Activated CD8-positive, alpha-beta memory T cell treated with anti-CD3 and anti-CD28 coated beads for 36 hours (primary cell): Measurements from ENCODE around the gene REL. TPM values are rescaled to one million over a fixed set of nuclear protein-coding genes. Genes with fewer than 3 reads are reported as not detected.
"Not testable (repeated sequence)": the region's sequence is repeated elsewhere in the genome, so short reads cannot be mapped to it uniquely, and the experiment has no call there.

Source experiments
- CTCF ChIA-PET: fragments of 350-600 bp; sonication (Branson Sonifier 250); formaldehyde crosslinking; loops from one replicate; lab custom pipeline; 2021; ENCODE audit warnings: antibody characterized with exemption; lab: Charles Lee
- POLR2A ChIA-PET: fragments of 350-600 bp; sonication (Branson Sonifier 250); formaldehyde crosslinking; loops from one replicate; lab custom pipeline; 2021; ENCODE audit warnings: antibody characterized with exemption; lab: Charles Lee
- total RNA-seq, 2 experiments: library from RNA; stranded (reverse); gene quantifications; one replicate each; pipeline ENCODE4 v1.2.3, GENCODE V29; 2021

REL gene
- total RNA-seq, 2 experiments from 2014 or later, result 55.3 TPM

DNA sequence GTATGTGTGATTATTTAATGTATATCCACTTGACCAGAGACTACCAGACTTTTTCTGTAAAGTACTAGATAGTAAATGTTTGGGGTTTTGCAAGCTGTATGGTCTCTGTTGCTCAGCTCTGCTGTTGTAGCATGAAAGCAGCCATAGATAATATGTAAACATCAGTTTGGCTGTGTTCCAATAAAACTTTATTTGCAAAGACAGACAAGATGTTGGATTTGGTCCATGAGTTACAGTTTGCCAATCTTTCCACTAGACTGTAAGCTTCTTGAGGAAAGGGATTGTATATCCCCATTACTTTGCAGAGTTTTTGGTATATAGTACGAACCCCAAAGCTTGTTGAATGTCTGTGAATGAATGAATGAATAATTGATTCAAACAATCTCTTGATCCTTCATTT is 17.2 kb downstream of the REL start:
- ChIA-PET POLR2A (interaction anchor here (1.9 kb wide), 1 partner anchor 17 kb away, joined by 7 read pairs; the partner anchor contains the start of gene REL), CTCF (no interaction called here)

DNA sequence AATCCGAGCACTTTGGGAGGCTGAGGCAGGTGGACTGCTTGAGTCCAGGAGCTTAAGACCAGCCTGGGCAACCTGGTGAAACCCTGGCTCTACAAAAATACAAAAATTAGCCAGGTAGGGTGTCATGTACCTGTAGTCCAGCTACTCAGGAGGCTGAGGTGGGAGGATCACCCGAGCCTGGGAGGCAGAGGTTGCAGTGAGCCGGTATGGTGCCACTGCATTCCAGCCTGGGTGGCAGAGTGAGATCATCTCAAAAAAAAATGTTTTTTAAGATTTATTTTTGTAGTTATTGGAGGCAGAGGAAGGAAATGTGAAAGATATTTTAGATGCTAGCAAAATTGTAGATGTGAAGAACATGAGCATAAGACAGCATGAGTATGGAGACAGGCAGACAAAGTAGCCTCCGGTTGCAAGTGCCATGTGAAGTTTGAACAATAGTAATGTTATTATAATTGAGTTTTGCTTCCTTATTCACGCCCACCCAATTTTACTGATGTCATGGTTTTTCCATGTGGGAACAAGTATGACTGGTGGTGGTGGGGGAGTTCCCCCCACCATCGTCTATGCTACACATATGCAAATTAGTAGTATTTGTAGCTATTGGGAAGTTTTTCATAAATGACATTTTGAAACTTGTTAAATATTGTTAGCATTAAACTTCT is 18.0 kb downstream of the REL start:
- CTCF ChIA-PET, result interaction anchor here (0.7 to 1.0 kb wide), 2 partner anchors 15 to 17 kb away, joined by 3 to 4 read pairs; no protein-coding TSS in a partner anchor
- POLR2A ChIA-PET, result interaction anchor here (0.7 to 1.9 kb wide), 2 partner anchors 13 to 18 kb away, joined by 3 to 7 read pairs; partner anchors contain the start of gene REL

DNA sequence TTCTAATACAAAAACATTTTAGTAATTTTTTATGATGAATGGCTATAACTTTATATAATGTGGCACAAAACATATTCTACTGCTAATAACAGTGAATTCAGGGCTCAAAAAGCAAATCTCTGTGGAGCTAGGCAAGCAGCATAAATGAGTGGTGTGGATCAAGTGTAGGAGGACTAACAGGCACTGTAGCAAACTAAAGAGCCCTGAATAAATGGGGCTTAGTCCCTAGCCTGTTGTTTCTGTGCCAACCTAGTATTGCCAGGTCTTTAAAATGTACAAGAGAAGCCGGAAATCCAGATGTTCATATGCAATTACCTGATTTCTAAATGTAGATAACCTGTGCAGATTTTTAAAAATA is 18.5 kb downstream of the REL start:
- ChIA-PET POLR2A (interaction anchor here (0.7 to 1.9 kb wide), 2 partner anchors 13 to 19 kb away, joined by 3 to 7 read pairs; partner anchors contain the start of gene REL), CTCF (interaction anchor here (0.7 to 1.0 kb wide), 2 partner anchors 16 to 17 kb away, joined by 3 to 4 read pairs; no protein-coding TSS in a partner anchor)

DNA sequence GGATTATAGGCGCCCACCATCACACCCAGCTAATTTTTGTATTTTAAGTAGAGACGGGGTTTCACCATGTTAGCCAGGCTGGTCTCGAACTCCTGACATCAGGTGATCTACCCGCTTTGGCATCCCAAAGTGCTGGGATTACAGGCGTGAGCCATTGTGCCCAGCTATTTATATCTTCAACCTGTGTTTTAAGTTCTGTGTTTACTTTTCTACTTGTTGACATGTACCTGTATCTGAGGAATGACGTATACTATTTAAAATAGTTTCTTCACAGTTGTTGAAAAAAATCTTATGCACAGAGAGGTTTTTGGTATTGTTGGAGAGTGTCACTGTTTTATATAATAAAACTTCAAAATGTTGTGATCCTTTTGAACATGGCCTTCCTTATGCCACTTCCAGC is 19.9 kb downstream of the REL start:
- CTCF ChIA-PET, POLR2A ChIA-PET: not testable (repeated sequence)

DNA sequence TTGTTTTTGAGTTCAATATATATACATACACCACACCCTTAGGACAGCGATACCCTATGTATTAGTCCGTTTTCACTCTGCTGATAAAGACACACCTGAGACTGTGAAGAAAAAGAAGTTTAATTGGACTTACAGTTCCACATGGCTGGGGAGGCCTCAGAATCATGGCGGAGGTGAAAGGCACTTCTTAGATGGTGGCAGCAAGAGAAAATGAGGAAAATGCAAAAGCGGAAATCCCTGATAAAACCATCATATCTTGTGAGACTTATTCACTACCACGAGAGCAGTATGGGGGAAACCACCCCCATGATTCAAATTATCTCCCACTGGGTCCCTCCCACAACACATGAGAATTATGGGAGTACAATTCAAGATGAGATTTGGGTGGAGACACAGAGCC is 24.5 kb downstream of the REL start:
- CTCF ChIA-PET, POLR2A ChIA-PET: not testable (repeated sequence)

DNA sequence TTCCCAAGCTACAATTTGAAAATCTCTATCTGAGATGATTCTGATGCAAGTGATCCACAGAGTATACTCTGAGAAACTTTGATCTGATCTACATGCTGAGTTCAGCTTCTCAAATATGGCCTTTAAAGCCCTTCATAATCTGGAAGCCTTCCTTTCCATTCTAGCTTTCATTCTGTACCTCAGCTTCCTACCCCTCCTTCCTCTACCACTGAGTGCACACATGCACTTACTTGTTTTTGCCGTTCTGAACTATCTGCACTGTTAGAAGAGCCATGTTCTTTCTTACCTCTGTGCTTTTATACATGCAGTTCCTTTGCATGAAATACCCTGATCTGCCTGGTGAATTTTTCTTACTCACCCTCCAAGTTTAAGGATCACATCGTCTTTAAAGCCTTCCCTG is 25.0 kb downstream of the REL start:
- ChIA-PET POLR2A (no interaction called here), CTCF (no interaction called here)

DNA sequence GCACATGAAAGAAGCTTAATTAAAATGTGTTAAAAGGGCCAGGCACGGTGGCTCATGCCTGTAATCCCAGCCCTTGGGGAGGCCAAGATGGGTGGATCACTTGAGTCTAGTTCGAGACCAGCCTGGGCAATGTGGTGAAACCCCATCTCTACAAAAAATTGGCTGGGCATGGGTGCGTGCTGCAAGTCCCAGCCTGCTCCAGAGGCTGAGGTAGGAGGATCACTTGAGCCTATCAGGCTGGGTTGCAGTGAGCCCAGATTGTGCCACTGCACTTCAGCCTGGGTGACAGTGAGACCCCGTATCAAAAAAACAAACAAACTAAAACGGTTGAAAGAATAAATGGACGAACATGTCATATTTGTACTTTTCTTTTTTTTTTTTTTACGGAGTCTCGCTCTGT is 26.0 kb downstream of the REL start:
- ChIA-PET POLR2A (no interaction called here), CTCF (no interaction called here)

DNA sequence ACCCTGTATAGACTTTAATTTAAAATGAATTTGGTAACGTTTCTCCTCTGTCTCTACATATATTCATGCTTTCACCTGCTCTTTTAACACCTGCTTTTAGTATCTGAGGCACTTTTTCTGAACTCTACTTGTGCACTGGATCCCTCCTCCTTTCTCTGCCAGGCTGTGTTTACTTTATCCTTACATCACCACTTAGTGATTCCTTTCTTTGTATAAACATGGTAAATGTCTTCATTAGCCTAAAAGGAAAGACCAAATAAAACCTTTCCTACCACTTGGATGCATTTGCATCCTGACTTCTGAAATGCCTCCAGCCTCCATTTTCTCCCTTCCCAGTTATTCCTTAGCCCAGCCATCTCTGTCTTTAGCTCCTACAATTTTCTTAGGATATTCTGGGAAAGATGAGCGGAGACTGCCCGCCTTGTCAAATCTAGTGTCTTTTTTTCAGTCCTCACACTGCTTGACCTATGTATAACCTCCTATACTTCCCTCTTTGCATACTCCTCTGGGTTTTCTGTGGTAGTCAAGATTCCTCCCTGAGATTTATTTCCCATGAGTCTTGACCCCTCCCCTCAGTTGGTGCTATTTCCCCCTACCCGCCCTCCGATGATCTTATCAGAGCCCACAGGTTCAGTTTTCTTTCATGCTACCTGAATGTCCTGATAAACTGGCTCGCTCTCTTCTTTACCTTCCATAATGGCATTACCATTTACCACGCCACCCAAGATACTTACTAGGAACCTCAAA is 44.8 kb downstream of the REL start:
- ChIA-PET CTCF (interaction anchor here (1.2 kb wide), 1 partner anchor 219 kb away, joined by 3 read pairs; no protein-coding TSS in a partner anchor), POLR2A (no interaction called here)

DNA sequence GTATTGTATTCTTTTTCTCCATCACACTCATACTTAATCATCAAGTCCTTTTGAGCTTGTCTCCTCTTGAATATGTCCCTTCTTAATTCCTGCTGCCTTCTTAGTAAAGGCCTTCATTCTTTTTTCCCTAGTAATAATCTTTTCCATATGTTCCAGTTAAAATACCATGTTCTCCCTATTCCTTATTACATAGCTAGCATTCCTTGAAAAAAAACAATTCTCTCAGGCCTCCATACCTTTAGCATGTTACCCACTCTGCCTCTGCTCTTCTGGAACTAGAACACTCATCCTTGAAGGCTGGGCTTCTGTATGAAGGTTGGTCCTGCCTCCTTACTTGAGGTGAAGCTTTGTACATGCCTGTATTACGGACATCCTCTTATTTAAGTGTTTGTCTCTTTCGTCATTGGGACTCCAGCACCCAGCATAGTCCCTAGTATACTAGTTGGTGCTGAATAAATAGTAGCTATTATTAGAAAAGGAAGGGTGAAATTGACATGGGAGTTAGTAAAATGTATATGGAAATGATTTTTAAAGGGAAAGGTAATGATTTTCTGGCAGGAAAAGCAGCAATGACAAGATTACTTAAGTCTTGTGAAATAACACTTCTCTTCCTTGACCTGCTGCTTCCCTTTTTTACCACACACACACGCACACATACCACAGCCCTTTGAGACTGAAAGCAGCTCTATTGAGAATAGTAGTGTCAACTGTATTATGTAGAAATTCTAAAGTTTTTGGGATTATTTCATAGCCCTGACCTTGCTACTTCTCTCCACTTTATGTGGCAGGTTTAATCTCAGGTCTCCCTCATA is 45.6 kb downstream of the REL start:
- ChIA-PET CTCF (interaction anchor here (1.2 kb wide), 1 partner anchor 220 kb away, joined by 3 read pairs; no protein-coding TSS in a partner anchor), POLR2A (no interaction called here)

DNA sequence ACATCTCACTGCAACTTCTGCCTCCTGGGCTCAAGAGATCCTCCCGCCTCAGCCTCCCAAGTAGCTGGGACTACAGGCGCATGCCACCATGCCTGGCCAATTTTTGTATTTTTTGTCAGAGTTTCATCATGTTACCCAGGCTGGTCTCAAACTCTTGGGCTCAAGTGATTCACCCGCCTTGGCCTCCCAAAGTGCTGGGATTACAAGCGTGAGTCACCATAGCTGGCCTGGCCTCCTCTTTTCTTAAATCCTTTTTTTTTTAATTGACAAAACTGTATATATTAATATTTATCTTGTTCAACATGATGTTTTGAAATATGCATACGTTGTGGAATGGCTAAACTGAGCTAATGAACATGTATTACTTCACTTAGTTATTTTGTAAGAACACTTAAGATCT is 50.7 kb downstream of the REL start:
- POLR2A ChIA-PET, CTCF ChIA-PET: not testable (repeated sequence)

DNA sequence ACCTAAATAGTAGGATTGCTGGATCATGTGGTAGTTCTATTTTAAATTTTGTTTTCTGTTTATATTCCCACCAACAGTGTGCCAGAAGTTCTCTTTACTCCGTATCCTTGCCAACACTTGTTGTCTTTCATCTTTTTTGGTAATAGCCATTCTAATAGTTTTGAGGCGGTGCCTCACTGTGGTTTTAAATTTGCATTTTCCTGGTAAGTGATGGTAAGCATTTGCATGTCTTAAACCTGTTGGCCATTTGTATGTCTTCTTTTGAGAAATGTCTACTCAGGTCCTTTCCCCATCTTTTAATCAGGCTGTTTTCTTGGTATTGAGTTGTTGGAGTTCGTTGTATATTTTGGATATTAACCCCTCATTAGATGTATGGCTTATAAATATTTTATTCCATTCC is 51.6 kb downstream of the REL start:
- CTCF ChIA-PET, result no interaction called here
- POLR2A ChIA-PET, result no interaction called here

DNA sequence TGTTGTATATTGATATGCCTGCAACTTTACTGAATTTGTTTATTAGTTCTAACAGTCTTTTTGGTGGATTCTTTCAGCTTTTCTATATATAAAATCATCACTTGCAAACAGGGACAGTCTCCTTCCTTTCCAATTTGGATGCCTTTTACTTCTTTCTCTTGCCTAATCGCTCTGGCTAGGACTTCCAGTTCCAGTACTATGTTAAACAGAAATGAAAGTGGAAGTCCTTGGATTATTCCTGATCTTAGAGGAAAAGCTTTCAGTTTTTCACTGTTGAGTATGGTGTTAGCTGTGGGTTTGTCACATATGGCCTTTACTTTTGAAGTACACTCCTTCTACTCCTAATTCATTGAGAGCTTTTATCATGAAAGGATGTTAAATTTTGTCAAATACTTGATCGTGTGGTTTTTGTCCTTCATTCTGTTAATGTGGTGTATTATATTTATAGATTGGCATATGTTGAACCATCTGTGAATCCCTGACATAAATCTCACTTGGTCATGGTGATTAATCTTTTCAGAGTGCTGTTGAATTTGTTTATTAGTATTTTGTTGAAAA is 52.9 kb downstream of the REL start:
- CTCF ChIA-PET, result no interaction called here
- POLR2A ChIA-PET, result no interaction called here

DNA sequence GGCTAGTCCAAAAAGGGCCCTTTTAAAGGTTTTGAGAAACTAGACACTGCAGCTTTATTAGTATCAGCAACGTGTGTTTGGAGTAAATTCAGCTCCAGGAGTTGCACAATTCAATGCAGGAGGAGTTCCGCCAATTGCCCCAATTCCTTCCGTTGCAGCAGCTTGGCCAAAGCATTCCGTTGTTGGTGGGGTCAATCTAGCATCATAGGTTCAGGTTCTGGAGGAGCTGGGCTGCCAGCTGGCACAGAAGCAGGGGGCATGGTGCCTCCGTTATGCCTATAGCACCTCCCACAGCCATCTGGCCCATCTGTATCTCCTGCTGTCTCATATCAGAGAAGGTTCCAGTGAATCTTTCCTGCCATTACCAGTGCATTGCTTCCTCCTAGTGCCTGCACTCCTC is 55.4 kb downstream of the REL start:
- ChIA-PET CTCF (interaction anchor here (0.7 kb wide), 1 partner anchor 12 kb away, joined by 3 read pairs; no protein-coding TSS in a partner anchor), POLR2A (no interaction called here)

DNA sequence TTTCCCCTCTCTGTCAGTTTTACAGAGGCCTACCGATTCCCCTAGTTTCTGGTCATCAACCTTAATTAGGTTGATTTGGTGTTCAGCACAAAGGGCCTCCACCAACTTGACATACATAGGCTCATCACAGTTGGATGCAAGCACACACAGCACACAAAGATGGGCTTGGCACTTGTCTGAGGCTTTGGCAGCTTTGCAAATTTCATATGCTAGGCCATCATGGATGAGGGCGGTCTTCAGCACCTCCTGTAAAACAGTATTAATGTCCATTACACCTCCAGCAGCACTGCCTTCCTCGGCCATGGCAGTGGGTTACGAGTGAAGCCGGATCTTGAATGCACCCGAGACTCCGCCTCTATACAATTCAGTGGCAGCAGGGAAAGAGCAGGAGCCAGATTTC is 56.9 kb downstream of the REL start:
- ChIA-PET CTCF (no interaction called here), POLR2A (no interaction called here)

DNA sequence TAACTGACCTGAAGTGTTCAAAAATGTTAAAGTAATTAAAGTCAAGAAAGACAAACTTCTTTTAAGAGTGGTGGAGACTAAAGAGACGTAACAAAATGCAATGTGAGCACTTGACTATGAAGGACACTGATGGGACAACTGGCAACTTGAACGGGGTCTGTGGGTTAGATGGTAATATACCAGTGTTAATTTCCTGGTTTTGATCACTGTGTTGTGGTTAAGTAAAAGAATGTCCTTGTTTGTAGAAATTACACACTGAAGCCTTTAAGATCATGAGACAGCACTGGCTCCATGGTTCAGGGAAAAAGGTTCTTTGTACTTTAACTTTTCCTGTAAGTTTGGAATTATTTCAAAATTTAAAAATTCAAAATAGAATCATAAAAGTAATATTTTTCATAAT is 58.2 kb downstream of the REL start:
- ChIA-PET CTCF (no interaction called here), POLR2A (no interaction called here)

DNA sequence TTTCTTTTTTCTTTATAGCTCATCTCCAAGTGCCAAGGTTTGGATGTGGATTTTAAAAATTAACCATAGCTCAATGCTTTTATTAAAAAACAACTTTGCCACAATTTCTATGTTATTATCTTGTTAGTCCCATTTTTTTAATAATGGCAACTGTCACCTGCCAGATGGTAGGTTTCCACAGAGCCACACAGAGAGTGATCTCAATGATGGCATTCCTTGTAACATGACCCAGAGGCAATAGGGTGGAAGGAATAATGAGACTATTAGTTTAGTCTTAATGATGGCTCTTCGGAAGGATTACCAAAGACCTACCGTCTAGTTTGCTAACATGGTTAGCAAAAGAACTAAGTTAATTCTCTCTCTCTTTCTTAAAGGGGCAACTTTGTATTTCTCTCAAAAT is 64.0 kb downstream of the REL start:
- ChIA-PET POLR2A (no interaction called here), CTCF (no interaction called here)

DNA sequence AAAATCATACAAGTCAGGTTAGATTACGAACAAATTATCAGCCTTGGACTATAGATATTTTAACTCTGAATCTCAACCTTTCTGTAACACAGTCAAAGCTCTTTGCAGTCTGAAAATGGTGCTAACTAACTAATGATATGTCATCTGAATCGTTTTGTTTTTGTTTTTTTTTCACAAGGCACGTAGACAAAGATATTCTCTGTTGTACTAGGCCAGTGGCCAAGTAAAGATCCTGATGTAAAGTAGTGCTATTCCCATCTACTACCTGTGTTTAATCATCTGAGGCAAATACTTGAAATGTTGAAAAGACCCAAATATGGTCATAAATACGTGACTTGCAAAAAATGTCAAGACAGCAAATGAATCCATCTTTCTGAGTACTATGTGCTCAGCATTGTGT is 65.7 kb downstream of the REL start:
- CTCF ChIA-PET, result interaction anchor here (0.7 kb wide), 1 partner anchor 8 kb away, joined by 3 read pairs; no protein-coding TSS in a partner anchor
- POLR2A ChIA-PET, result no interaction called here

DNA sequence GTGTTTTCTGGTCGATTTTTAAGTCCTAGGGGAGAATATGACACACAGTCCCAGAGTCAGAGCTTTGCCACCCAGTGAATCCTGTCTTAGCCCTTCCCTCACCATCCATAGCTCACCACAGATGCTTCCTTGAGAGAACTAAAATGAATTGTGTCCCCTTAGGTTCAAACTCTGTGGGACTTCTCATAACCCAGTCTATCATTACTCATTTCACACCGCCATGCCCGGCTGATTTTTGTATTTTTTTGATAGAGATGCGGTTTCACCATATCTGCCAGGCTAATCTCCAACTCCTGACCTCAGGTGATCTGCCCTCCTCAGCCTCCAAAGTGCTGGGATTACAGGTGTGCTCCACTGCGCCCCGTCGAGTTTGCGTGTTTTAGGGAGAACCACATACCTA is 66.8 kb downstream of the REL start:
- POLR2A ChIA-PET, result no interaction called here
- CTCF ChIA-PET, result no interaction called here

DNA sequence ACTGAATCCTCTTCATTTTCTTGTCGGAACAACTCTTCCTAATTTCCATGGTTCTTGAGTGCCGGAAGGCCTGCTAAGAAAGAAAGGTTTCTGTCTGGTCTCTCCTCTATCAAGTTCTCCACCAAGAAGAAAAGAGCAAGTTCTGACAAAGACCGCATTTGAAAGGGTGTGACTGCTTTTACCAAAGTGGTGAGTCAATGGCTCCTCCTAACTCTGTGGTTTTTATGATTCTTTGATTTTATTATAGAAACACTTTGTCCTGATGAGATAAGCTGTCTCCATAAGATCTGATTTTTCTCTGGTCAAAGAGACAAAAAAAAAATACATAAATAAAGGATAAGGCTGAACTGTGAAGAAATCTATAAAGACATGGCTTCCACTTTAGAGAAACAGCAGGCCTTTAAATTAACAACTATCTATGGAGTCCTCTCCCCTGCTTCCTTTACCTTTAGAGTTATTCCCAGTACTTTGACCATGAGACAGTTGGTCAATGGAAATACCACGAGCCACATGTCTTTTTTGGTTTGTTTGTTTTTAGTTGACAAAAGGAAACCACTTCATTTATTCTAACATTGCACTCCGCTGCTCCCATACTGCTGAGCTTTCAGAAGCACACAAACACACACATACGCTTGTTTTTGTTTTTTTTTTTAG is 67.7 kb downstream of the REL start:
- POLR2A ChIA-PET, result no interaction called here
- CTCF ChIA-PET, result interaction anchor here (1.0 kb wide), 1 partner anchor 12 kb away, joined by 3 read pairs; no protein-coding TSS in a partner anchor
